Panc1 (cell line): ENCODE measurements around the gene VASN. TPM values are rescaled to one million over a fixed set of nuclear protein-coding genes. Genes with fewer than 3 reads are reported as not detected.

Experiments used
- ATAC-seq: fragments of 200-7000 bp; cut with Tn5 transposase; 2 replicates; pipeline ENCODE4 v1.9.1; 2020; ENCODE audit warnings: mild to moderate bottlenecking, moderate library complexity
- BruUV-seq: library from RNA; stranded (reverse); fragments of 400-500 nt; replicated peaks from 2 replicates; lab custom pipeline; 2021; lab: Mats Ljungman, UMichigan
- CTCF ChIA-PET: fragments of 300-600 bp; sonication (Branson Sonifier 250); formaldehyde crosslinking; loops from one replicate; lab custom pipeline; 2022; ENCODE audit warnings: antibody characterized with exemption; lab: Charles Lee
- POLR2A ChIA-PET: fragments of 300-600 bp; sonication (Branson Sonifier 250); formaldehyde crosslinking; loops from one replicate; lab custom pipeline; 2022; ENCODE audit warnings: antibody characterized with exemption; lab: Charles Lee
- DNase-seq: peaks from one replicate; pipeline ENCODE4 v3.0.0-alpha.2; 2010; ENCODE audit warnings: low read depth, low spot score
- H3K27ac ChIP-seq: 2 replicates; pipeline ENCODE4 v1.5.1; 2011; ENCODE audit warnings: mild to moderate bottlenecking, low read length, inconsistent platforms
- H3K27me3 ChIP-seq: fragments of 200-500 bp; sonication (Bioruptor generic); 2 replicates; pipeline ENCODE4 v1.6.0; 2014; ENCODE audit warnings: low read length, inconsistent platforms; ENCODE audit not compliant: control insufficient read depth, insufficient read depth
- H3K36me3 ChIP-seq: fragments of 200-500 bp; sonication (Bioruptor generic); 2 replicates; pipeline ENCODE4 v1.5.1; 2014; ENCODE audit warnings: inconsistent platforms, mild to moderate bottlenecking, low read length, moderate library complexity; ENCODE audit not compliant: control insufficient read depth, insufficient read depth
- H3K4me1 ChIP-seq: 2 replicates; pipeline ENCODE4 v1.5.1; 2011; ENCODE audit warnings: inconsistent platforms, mild to moderate bottlenecking, low read length, moderate library complexity; ENCODE audit not compliant: control insufficient read depth, insufficient read depth
- H3K4me3 ChIP-seq, 2 experiments: 2 replicates each; pipeline ENCODE4 v1.5.1; 2011 to 2012; ENCODE audit warnings: low read depth in 2 of 2, low read length in 2 of 2, mild to moderate bottlenecking in 2 of 2, inconsistent platforms in 1 of 2, moderate library complexity in 1 of 2
- H3K9me3 ChIP-seq: fragments of 200-500 bp; sonication (Bioruptor generic); 2 replicates; pipeline ENCODE4 v1.5.1; 2014; ENCODE audit warnings: low read depth, mild to moderate bottlenecking, inconsistent platforms, low read length, moderate library complexity; ENCODE audit not compliant: control insufficient read depth, insufficient read depth
- POLR2AphosphoS5 ChIP-seq: IDR thresholded peaks from 2 replicates; pipeline ENCODE4 v1.6.1; 2012; ENCODE audit warnings: mild to moderate bottlenecking, low read depth, low read length, moderate library complexity
- SIN3A ChIP-seq: IDR thresholded peaks from 2 replicates; pipeline ENCODE4 v1.6.1; 2012; ENCODE audit warnings: low read depth, mild to moderate bottlenecking, low read length, moderate library complexity, borderline replicate concordance; ENCODE audit not compliant: insufficient read depth
- TCF7L2 ChIP-seq: IDR thresholded peaks from 2 replicates; pipeline ENCODE4 v1.6.1; 2011; ENCODE audit warnings: mild to moderate bottlenecking, low read depth, low read length, inconsistent platforms
- in situ Hi-C: cut with HindIII; loops from 2 replicates; pipeline ENCODE4 v1.10.0; 2016; ENCODE audit warnings: low sequenced_read_pairs, low pct_unique_long_range_greater_than_20kb
- intact Hi-C: fragments of 100-400 bp; cut with micrococcal nuclease; formaldehyde crosslinking; loops from one replicate; pipeline ENCODE4 v1.10.0; 2022; ENCODE audit not compliant: unreplicated experiment
- total RNA-seq: library from RNA; stranded (reverse); gene quantifications from one replicate; pipeline ENCODE4 v1.2.1, GENCODE V29; 2021; ENCODE audit not compliant: unreplicated experiment
- TF ChIP-seq, protein P1 (sequence below), 2 experiments: IDR thresholded peaks; 2 replicates each; pipeline ENCODE4 v1.6.1; 2011 to 2012; ENCODE audit warnings: low read depth in 2 of 2, control low read depth in 1 of 2, low read length in 1 of 2, mild to moderate bottlenecking in 1 of 2, moderate library complexity in 1 of 2; ENCODE audit not compliant: insufficient read depth in 1 of 2
- TF ChIP-seq, protein P2 (sequence below): fragments of 450-650 bp; IDR thresholded peaks from 2 replicates; pipeline ENCODE4 v1.5.1; 2017; ENCODE audit warnings: mild to moderate bottlenecking

VASN gene
- total RNA-seq, 1 experiment from 2014 or later: 33.5 TPM

DNA sequence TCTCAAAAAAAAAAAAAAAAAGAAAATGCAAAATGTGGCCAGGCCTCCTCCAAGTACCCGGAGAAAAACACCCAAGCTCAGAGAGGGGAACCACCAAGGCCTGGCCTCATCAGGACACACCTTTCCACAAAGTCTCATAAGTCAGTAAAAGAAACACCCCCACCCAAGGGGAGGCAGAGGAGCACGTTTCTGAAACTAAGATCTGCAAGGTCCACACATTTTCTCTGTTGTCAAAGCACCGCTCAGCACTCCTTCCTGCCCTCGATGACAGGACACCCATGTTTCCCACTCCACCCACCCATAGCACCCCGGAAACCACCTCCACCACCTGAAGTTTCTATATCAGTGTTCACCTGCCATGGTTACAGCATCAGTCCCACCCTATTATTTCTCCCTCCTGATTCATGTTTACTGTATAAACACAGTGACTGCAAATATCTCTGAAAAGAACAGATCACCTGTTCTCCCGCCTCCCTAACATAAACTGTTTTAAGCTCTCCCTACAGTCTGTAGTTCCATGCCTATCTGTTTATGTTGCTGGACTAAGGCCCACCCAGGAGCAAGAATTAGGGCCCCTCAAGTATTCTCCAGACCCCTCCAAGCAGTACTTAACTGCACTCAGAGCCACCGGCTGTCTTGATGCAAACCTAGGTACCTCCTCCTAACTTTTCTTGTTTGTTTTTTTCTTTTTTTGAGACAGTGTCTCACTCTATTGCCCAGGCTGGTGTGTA is 42.7 kb downstream of the VASN start:
- Histone ChIP-seq H3K9me3 (no peaks in the 10 kb centered on the region), H3K27me3 (no peaks in the 10 kb centered on the region), H3K4me3 (no peak overlapping the region), H3K27ac (no peak overlapping the region), H3K36me3 (no peaks in the 10 kb centered on the region), H3K4me1 (peaks cover 7% of the 10 kb centered on the region)
- in situ Hi-C loops (no loop called here), intact Hi-C loops (no loop called here)
- POLR2A ChIA-PET: no interaction called here
- no TSS peak for BruUV-seq
- TF ChIP-seq SIN3A (no peak), POLR2AphosphoS5 (no peak)
- TF ChIP-seq, protein P1, sequence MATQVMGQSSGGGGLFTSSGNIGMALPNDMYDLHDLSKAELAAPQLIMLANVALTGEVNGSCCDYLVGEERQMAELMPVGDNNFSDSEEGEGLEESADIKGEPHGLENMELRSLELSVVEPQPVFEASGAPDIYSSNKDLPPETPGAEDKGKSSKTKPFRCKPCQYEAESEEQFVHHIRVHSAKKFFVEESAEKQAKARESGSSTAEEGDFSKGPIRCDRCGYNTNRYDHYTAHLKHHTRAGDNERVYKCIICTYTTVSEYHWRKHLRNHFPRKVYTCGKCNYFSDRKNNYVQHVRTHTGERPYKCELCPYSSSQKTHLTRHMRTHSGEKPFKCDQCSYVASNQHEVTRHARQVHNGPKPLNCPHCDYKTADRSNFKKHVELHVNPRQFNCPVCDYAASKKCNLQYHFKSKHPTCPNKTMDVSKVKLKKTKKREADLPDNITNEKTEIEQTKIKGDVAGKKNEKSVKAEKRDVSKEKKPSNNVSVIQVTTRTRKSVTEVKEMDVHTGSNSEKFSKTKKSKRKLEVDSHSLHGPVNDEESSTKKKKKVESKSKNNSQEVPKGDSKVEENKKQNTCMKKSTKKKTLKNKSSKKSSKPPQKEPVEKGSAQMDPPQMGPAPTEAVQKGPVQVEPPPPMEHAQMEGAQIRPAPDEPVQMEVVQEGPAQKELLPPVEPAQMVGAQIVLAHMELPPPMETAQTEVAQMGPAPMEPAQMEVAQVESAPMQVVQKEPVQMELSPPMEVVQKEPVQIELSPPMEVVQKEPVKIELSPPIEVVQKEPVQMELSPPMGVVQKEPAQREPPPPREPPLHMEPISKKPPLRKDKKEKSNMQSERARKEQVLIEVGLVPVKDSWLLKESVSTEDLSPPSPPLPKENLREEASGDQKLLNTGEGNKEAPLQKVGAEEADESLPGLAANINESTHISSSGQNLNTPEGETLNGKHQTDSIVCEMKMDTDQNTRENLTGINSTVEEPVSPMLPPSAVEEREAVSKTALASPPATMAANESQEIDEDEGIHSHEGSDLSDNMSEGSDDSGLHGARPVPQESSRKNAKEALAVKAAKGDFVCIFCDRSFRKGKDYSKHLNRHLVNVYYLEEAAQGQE (IDR thresholded peaks at IDR 0.05; ENCODE audit: insufficient read depth in 1 of 2, low read depth in 2 of 2, low read length in 1 of 2): no peak
- CTCF ChIA-PET: interaction anchor here (1.0 kb wide), 1 partner anchor 10 kb away, joined by 3 read pairs; no protein-coding TSS in a partner anchor
- no peak for ATAC-seq
- no peak for DNase-seq

DNA sequence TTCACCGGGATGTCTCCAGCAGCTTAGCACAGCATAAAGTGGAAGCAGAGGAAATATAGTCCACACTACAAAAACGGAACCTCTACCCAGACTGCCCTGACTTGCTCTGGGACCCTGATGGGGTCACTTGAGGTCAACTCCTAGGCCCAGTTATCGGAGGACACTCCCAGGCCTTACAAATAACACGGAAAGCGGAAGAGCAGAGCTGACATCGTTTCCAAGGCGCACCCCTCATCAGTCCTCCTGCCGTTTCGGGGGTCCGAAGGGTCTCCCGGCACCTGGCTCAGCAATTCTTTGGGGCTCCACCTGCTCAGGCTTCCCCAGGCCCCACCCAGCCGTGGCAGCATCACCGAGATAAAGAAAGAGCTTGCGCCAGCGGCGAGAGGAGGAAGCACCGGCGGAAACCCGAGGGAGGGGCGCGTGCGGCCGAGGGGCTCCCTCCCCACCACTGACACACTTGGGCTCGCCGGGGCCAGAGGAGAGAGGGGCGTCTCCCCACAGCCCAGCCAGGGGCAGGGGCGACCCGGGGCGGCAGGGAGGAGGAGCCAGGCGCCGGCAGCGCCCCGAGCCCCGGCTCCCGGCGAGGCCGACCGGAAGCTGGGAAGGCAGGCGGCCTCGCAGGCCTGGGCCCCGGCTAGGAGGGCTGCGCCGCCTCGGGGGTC is 44.0 kb downstream of the VASN start:
- DNase-seq: no peak
- peak; percentile 43 for ATAC-seq
- BruUV-seq: no TSS peak
- ChIA-PET CTCF (interaction anchor here (1.0 kb wide), 1 partner anchor 12 kb away, joined by 3 read pairs; no protein-coding TSS in a partner anchor), POLR2A (no interaction called here)
- no peaks in the 10 kb centered on the region for H3K27me3 ChIP-seq
- no peaks in the 10 kb centered on the region for H3K9me3 ChIP-seq
- peaks cover 7% of the 10 kb centered on the region; the same call in 1 of the 2 replicates for H3K4me1 ChIP-seq
- no peak for TF ChIP-seq POLR2AphosphoS5
- TF ChIP-seq SIN3A: no peak; the same call in 1 of the 2 replicates
- peak overlapping the region; percentile 83 for H3K27ac ChIP-seq
- in situ Hi-C loops: no loop called here
- H3K4me3 ChIP-seq: peak overlapping the region; percentile 64 to 80
- intact Hi-C loops: no loop called here
- H3K36me3 ChIP-seq: no peaks in the 10 kb centered on the region

DNA sequence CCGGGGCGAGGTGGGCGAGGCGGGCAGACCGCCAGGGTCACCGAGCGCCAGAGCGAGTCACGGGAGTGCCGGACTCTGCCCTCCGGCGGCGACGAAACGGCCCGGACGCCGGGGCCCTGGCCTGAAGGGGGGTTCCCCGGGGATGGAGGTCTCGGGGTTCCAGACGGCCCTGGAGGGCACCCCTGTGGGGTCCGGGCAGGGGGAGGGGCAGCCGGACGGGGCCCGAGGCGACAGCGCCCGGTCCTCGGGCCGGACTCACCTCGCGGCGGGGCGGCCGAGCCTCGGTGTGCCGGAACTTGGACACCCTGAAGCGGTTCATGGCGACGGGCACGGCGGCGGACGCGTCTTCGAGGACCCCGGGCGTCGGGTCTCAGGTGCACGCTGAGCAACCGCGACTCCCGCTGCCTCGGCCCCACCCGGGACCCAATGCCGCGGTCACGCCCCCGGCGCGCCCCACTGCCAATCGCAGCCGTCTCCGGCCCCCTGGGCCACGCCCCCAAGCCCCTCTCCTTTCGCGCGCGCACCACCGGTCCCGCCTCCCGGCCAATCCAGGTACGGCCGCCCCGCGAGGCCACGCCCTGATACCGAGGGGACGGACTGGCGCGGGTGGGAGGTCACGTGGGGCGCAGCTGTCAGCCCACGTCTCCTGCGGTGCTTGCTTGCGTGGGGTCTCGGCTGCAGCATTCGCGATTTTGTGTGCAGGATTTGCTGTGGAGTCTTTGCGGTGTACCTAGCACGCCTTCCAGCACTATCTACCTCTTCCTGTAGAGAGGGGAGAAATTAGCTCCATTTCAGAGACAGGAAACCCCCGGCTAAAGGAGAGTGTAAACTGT is 44.8 kb downstream of the VASN start, which contains the start of gene CORO7:
TSS of gene CORO7 (minus strand) at position 397 of the 833 bp plus-strand sequence. CDS start at position 319, 78 bp downstream.
- POLR2A ChIA-PET: no interaction called here
- H3K4me1 ChIP-seq: peaks cover 7% of the 10 kb centered on the region; the same call in 1 of the 2 replicates
- H3K4me3 ChIP-seq: peak within 1 kb of the TSS; percentile 64 to 80
- no peaks in the 10 kb centered on the region for H3K36me3 ChIP-seq
- CTCF ChIA-PET: no interaction called here
- no peaks in the 10 kb centered on the region for H3K27me3 ChIP-seq
- peak within 1 kb of the TSS; percentile 83 for H3K27ac ChIP-seq
- ATAC-seq (peak; percentile 97), DNase-seq (no peak)
- intact Hi-C loops (no loop called here), in situ Hi-C loops (no loop called here)
- TF ChIP-seq, protein P2, sequence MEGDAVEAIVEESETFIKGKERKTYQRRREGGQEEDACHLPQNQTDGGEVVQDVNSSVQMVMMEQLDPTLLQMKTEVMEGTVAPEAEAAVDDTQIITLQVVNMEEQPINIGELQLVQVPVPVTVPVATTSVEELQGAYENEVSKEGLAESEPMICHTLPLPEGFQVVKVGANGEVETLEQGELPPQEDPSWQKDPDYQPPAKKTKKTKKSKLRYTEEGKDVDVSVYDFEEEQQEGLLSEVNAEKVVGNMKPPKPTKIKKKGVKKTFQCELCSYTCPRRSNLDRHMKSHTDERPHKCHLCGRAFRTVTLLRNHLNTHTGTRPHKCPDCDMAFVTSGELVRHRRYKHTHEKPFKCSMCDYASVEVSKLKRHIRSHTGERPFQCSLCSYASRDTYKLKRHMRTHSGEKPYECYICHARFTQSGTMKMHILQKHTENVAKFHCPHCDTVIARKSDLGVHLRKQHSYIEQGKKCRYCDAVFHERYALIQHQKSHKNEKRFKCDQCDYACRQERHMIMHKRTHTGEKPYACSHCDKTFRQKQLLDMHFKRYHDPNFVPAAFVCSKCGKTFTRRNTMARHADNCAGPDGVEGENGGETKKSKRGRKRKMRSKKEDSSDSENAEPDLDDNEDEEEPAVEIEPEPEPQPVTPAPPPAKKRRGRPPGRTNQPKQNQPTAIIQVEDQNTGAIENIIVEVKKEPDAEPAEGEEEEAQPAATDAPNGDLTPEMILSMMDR: no peak
- TF ChIP-seq POLR2AphosphoS5 (peak; percentile 50; the same call in 1 of the 2 replicates), SIN3A (peak; percentile 28; the same call in 1 of the 2 replicates), TCF7L2 (no peak)
- TF ChIP-seq, protein P1 (IDR thresholded peaks at IDR 0.05; ENCODE audit: insufficient read depth in 1 of 2, low read depth in 2 of 2, low read length in 1 of 2): no peak
- BruUV-seq: no TSS peak
- H3K9me3 ChIP-seq: no peaks in the 10 kb centered on the region
